ENCODE measurements around the gene EIF2B1.
"Not testable (repeated sequence)": the region's sequence is repeated elsewhere in the genome, so short reads cannot be mapped to it uniquely, and the experiment has no call there.

The EIF2B1 gene

GRCh38 chr12:123648401-123648800, 14.9 kb upstream of the EIF2B1 start:
- Mint-ChIP-seq H3K9me3 (no peaks in the 10 kb centered on the region), H3K36me3 (peaks cover 21% of the 10 kb centered on the region), H3K4me1 (no peaks in the 10 kb centered on the region), H3K27me3 (no peaks in the 10 kb centered on the region), H3K4me3 (no peak overlapping the region), H3K27ac (no peak overlapping the region)
- no peak for ATAC-seq (ENCODE audit: low read depth)
- no peak for DNase-seq (ENCODE audit: low spot score in 2 of 2)

GRCh38 chr12:123645878-123646277, 12.4 kb upstream of the EIF2B1 start:
- DNase-seq (ENCODE audit: low spot score in 2 of 2) (no peak), ATAC-seq (ENCODE audit: low read depth) (no peak)
- Mint-ChIP-seq H3K27me3 (no peaks in the 10 kb centered on the region), H3K4me3 (no peak overlapping the region), H3K27ac (no peak overlapping the region), H3K4me1 (no peaks in the 10 kb centered on the region), H3K36me3 (peaks cover 15% of the 10 kb centered on the region), H3K9me3 (no peaks in the 10 kb centered on the region)

GRCh38 chr12:123645380-123645779, 11.9 kb upstream of the EIF2B1 start:
- H3K4me1 Mint-ChIP-seq: no peaks in the 10 kb centered on the region
- H3K9me3 Mint-ChIP-seq: no peaks in the 10 kb centered on the region
- peaks cover 12% of the 10 kb centered on the region for H3K36me3 Mint-ChIP-seq
- no peak for DNase-seq (ENCODE audit: low spot score in 2 of 2)
- H3K27ac Mint-ChIP-seq: no peak overlapping the region
- no peak overlapping the region for H3K4me3 Mint-ChIP-seq
- no peaks in the 10 kb centered on the region for H3K27me3 Mint-ChIP-seq
- ATAC-seq (ENCODE audit: low read depth): no peak

GRCh38 chr12:123643911-123644310, 10.4 kb upstream of the EIF2B1 start:
- no peaks in the 10 kb centered on the region for H3K27me3 Mint-ChIP-seq

GRCh38 chr12:123634142-123634561, 666 bp upstream of the EIF2B1 start:
- ATAC-seq (ENCODE audit: low read depth) (no peak), DNase-seq (ENCODE audit: low spot score in 2 of 2) (no peak)
- Mint-ChIP-seq H3K36me3 (peaks cover 10% of the 10 kb centered on the region), H3K27me3 (no peaks in the 10 kb centered on the region), H3K4me3 (peak overlapping the region; percentile 98), H3K4me1 (peaks cover 20% of the 10 kb centered on the region), H3K27ac (peak overlapping the region; percentile 98), H3K9me3 (no peaks in the 10 kb centered on the region)

More at GRCh38 chr12:123643911-123644310, 10.4 kb upstream of the EIF2B1 start:
- H3K4me3 Mint-ChIP-seq: no peak overlapping the region
- no peaks in the 10 kb centered on the region for H3K9me3 Mint-ChIP-seq
- ATAC-seq (ENCODE audit: low read depth) (no peak), DNase-seq (ENCODE audit: low spot score in 2 of 2) (no peak)
- no peaks in the 10 kb centered on the region for H3K4me1 Mint-ChIP-seq
- H3K36me3 Mint-ChIP-seq: peaks cover 12% of the 10 kb centered on the region
- no peak overlapping the region for H3K27ac Mint-ChIP-seq

- H3K36me3 Mint-ChIP-seq: peaks cover 38% of the 10 kb centered on the region
Observed at GRCh38 chr12:123621619-123622530, 11.6 kb downstream of the EIF2B1 start.

GRCh38 chr12:123621101-123621500, 12.4 kb downstream of the EIF2B1 start:
- no peak overlapping the region for H3K4me3 Mint-ChIP-seq
- DNase-seq (ENCODE audit: low spot score in 2 of 2): no peak
- ATAC-seq (ENCODE audit: low read depth): no peak
- H3K9me3 Mint-ChIP-seq: no peaks in the 10 kb centered on the region
- H3K36me3 Mint-ChIP-seq: peaks cover 38% of the 10 kb centered on the region
- H3K4me1 Mint-ChIP-seq: peaks cover 3% of the 10 kb centered on the region
- H3K27me3 Mint-ChIP-seq: no peaks in the 10 kb centered on the region
- H3K27ac Mint-ChIP-seq: no peak overlapping the region

More at GRCh38 chr12:123621619-123622530, 11.6 kb downstream of the EIF2B1 start:
- Mint-ChIP-seq H3K4me3 (no peak overlapping the region), H3K27me3 (no peaks in the 10 kb centered on the region), H3K9me3 (no peaks in the 10 kb centered on the region), H3K4me1 (peaks cover 3% of the 10 kb centered on the region), H3K27ac (no peak overlapping the region)
- DNase-seq (ENCODE audit: low spot score in 2 of 2) (no peak), ATAC-seq (ENCODE audit: low read depth) (no peak)

- Mint-ChIP-seq H3K4me3 (no peak overlapping the region), H3K36me3 (peaks cover 34% of the 10 kb centered on the region), H3K27me3 (no peaks in the 10 kb centered on the region), H3K27ac (no peak overlapping the region), H3K4me1 (peaks cover 3% of the 10 kb centered on the region), H3K9me3 (no peaks in the 10 kb centered on the region)
- ATAC-seq (ENCODE audit: low read depth) (no peak), DNase-seq (ENCODE audit: low spot score in 2 of 2) (no peak)
Observed at GRCh38 chr12:123617580-123617979, 15.9 kb downstream of the EIF2B1 start.

GRCh38 chr12:123617144-123617543, 16.3 kb downstream of the EIF2B1 start:
- Mint-ChIP-seq H3K27ac (no peak overlapping the region), H3K27me3 (no peaks in the 10 kb centered on the region), H3K4me3 (no peak overlapping the region), H3K4me1 (peaks cover 3% of the 10 kb centered on the region), H3K36me3 (peaks cover 33% of the 10 kb centered on the region), H3K9me3 (no peaks in the 10 kb centered on the region)
- ATAC-seq (ENCODE audit: low read depth) (no peak), DNase-seq (ENCODE audit: low spot score in 2 of 2) (no peak)

GRCh38 chr12:123614531-123614930, 19.0 kb downstream of the EIF2B1 start:
- Mint-ChIP-seq H3K36me3 (peaks cover 26% of the 10 kb centered on the region), H3K27ac (no peak overlapping the region), H3K4me1 (peaks cover 5% of the 10 kb centered on the region)

GRCh38 chr12:123614110-123614509, 19.4 kb downstream of the EIF2B1 start:
- H3K36me3 Mint-ChIP-seq: peaks cover 24% of the 10 kb centered on the region
- DNase-seq (ENCODE audit: low spot score in 2 of 2) (no peak), ATAC-seq (ENCODE audit: low read depth) (no peak)
- H3K27ac Mint-ChIP-seq: no peak overlapping the region
- H3K4me1 Mint-ChIP-seq: peaks cover 5% of the 10 kb centered on the region
- no peak overlapping the region for H3K4me3 Mint-ChIP-seq
- no peaks in the 10 kb centered on the region for H3K9me3 Mint-ChIP-seq
- H3K27me3 Mint-ChIP-seq: no peaks in the 10 kb centered on the region

More at GRCh38 chr12:123614531-123614930, 19.0 kb downstream of the EIF2B1 start:
- no peak for ATAC-seq (ENCODE audit: low read depth)
- Mint-ChIP-seq H3K9me3 (no peaks in the 10 kb centered on the region), H3K27me3 (no peaks in the 10 kb centered on the region), H3K4me3 (no peak overlapping the region)
- no peak for DNase-seq (ENCODE audit: low spot score in 2 of 2)

- Mint-ChIP-seq H3K4me1 (peaks cover 3% of the 10 kb centered on the region), H3K27me3 (no peaks in the 10 kb centered on the region), H3K36me3 (peaks cover 17% of the 10 kb centered on the region), H3K27ac (no peak overlapping the region), H3K9me3 (no peaks in the 10 kb centered on the region), H3K4me3 (no peak overlapping the region)
- ATAC-seq (ENCODE audit: low read depth): no peak
- no peak for DNase-seq (ENCODE audit: low spot score in 2 of 2)
Observed at GRCh38 chr12:123608182-123608581, 25.3 kb downstream of the EIF2B1 start.

- ATAC-seq (ENCODE audit: low read depth): no peak
Observed at GRCh38 chr12:123607756-123608155, 25.7 kb downstream of the EIF2B1 start.

GRCh38 chr12:123603495-123603894, 30.0 kb downstream of the EIF2B1 start:
- DNase-seq (ENCODE audit: low spot score in 2 of 2); ATAC-seq (ENCODE audit: low read depth); H3K4me3 Mint-ChIP-seq; H3K9me3 Mint-ChIP-seq; H3K27me3 Mint-ChIP-seq; H3K36me3 Mint-ChIP-seq: not testable (repeated sequence)
- Mint-ChIP-seq H3K27ac (peak overlapping the region; percentile 96), H3K4me1 (peaks cover 14% of the 10 kb centered on the region)

More at GRCh38 chr12:123607756-123608155, 25.7 kb downstream of the EIF2B1 start:
- Mint-ChIP-seq H3K27me3 (no peaks in the 10 kb centered on the region), H3K36me3 (peaks cover 16% of the 10 kb centered on the region), H3K9me3 (no peaks in the 10 kb centered on the region), H3K4me3 (no peak overlapping the region), H3K27ac (no peak overlapping the region), H3K4me1 (peaks cover 7% of the 10 kb centered on the region)
- no peak for DNase-seq (ENCODE audit: low spot score in 2 of 2)
